HG03066 (cell line): ENCODE measurements around the gene NUAK1.

Experiments
- ATAC-seq: cut with Tn5 transposase; IDR thresholded peaks from one replicate; pipeline ENCODE4 v1.9.1; 2021; ENCODE audit warnings: low read depth; ENCODE audit not compliant: unreplicated experiment

The NUAK1 gene

GRCh38 chr12:106086696-106087095 lies 52.1 kb downstream of the NUAK1 start:
- no peak for ATAC-seq

DNA sequence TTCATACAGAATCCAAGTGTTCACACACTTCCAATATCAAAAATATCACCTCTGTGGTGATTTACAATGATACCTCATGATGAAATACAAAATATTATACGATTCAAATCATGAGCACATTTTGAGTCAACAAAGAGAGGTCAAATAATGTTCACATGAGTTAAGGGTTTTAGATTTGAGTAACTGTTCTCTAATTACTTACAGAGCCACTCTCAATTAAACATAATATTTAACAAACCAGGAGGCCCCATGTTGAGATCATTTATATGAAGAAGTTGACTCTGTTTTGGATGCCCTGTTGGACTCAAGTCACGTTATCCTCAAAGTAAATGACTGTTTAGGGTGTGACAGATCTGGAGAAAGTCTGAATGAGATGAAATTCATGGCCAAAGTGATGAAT lies 53.5 kb downstream of the NUAK1 start:
- ATAC-seq, result no peak

GRCh38 chr12:106084759-106085158 lies 54.0 kb downstream of the NUAK1 start:
- ATAC-seq, result no peak

GRCh38 chr12:106084014-106084671 lies 54.6 kb downstream of the NUAK1 start:
- no peak for ATAC-seq

DNA sequence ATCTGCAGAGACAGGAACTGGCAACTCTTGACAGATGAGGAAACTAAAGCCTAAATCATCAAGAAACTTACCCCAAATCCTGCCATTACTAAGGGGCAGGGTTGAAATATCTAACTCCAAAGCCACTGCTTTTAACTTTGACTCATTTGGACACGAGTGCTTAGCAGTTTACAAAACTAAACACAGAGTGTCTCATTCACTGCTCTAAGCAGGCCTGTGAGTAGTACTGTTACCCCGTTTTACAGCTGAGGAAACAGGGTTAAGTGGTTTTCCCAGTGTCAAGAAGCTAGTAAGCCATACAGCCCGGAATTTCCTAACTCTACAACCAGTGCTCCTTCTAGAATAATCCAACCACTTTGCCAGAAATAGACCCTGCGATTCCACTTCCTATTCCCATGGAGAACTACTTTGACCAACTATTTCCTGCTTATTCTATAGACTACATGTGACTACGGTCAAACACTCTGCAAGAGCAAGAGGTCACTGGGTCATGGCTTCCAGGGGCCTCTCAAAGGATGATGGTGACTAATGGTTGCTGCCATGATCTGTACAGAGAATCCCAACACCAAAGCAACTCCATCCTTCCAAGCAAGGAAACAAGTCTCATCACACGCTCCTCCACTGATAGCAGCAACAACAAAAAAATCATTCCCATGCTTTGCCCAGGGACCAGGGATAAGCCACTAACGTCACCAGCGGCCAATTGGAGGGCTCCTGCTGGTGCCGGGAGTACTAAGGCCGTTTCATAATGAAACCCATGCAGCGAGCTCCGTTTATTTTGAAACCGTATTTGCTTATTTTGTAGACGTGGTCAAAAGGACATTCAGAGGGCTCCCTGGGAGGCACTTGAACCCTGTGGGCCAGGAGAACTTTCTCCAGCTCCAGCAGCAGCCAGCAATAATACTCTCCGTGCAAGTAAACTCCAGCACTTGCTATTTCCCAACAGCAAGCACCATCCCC lies 56.3 kb downstream of the NUAK1 start:
- ATAC-seq, result no peak

- no peak for ATAC-seq
These were observed 57.1 kb downstream of the NUAK1 start for GRCh38 chr12:106081606-106082005.

DNA sequence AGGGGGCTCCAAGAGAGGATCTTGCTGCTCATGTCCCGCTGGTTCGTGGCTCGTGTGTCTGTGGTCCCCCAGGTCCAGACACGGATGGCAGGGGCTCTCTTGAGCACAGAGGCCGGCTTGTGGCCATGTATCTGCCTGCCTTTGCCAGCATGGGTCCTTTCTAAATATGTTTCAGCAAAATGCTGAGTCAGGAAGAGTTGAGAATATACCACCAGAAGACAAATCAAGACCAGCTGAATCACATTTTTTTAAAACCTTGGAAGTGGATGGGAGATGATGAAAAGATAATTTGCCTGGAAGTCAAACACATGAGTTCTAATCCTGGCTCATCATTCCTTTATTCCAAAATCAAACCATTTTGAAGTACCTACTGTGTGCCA lies 58.0 kb downstream of the NUAK1 start:
- no peak for ATAC-seq

GRCh38 chr12:106080041-106080790 lies 58.5 kb downstream of the NUAK1 start:
- ATAC-seq, result no peak

GRCh38 chr12:106079148-106079738 lies 59.5 kb downstream of the NUAK1 start:
- no peak for ATAC-seq

DNA sequence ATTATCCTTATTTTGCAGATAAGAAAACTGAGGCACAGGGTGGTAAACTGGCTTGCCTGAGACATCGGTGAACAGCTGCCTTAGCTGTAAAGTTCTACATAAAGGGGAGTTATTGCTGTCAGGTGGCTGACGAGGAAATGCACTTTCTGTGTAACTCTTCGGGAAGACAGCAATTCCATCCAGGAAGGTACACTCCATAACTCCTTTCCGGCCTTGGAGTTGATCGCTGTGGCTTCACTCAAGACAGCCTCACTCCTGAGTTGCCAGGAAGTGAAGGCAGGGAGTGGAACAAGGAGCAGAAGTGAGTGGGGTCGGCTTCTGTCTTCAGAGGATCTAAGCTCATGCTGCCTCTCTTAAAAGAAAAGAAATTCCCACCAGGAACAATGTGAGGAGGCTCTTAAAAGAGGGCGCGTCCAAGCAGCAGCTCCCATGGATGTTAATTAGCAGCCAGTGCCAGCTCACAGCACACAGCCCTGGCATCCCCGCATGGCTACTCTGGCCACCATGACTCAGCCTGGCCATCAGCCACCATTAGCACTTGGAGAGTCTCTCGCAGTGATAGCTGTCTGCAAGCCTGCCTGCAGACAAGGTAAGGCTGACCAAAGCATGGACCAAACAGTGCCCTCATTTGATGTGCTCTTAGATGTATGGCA lies 60.3 kb downstream of the NUAK1 start:
- no peak for ATAC-seq

DNA sequence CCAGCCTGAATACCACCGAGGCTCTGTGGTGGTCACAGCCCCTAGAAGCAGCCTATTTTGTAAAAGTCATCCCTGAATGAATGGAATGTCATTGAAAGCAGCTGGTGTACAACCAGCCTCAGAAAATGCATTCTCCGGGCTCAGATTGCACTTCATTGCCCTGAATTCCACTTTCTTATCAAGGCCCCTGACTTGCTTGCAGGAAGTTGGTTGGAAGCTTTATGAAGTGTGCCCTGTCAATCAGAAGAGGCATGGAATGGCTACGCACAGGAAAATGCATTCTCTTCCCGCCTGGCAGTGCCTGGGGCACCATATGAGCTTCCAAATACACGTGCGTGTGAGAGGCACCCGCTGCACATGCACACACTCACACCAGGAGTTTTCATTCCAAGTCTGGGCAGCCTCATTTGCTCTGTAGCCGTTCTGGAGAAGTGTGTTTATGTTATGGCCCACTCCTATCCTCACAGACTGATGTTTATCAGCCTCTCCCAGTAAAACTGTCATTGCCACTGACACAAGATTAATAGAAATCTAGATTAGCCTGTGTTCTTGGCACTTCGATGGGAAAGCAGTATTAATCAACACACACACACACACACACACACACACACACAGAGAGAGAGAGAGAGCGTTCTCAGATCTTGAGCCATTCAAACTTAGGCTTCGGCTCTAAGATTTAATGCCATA lies 63.9 kb downstream of the NUAK1 start:
- ATAC-seq, result no peak

- no peak for ATAC-seq
These were observed 64.4 kb downstream of the NUAK1 start for GRCh38 chr12:106074361-106074705.

DNA sequence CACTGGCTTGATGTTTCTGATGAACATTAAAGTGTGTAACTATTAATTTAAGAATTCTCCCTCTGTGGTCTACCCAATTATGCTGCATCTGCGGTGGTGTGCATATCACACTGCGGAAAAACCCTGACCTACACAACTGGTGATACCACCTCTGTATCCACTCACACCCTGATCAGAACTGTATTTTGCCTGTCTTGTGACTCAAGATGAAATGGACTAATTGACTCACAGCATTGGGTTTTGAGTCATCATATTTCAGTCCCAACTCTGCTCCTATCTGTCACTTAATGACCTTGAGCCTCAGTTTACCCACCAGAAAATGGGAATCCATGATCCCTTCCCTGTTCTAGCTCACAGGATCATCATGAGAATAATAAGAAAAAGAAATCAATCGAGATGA lies 65.6 kb downstream of the NUAK1 start:
- ATAC-seq, result no peak

DNA sequence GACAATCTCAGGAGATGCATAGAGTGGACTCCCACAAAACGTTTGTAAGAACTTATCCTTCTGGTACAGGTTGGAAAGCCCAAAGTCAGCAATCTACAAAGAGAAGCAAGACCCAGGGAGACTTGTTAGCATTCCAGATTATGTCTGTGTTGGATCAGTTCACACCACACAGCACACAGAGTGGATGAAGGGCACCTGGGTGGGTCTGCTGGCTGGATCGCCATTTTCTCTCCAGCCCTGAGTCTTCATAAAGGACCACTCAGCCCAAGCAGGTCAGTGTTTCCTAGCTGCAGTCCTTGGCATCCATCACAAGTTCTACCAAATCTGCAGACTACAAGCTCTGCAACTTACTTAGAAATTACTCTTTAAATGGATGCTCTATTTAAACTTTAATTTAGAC lies 66.0 kb downstream of the NUAK1 start:
- ATAC-seq, result no peak

- ATAC-seq, result no peak
These were observed 67.1 kb downstream of the NUAK1 start for GRCh38 chr12:106071686-106072085.

GRCh38 chr12:106070611-106071010 lies 68.1 kb downstream of the NUAK1 start:
- no peak for ATAC-seq

GRCh38 chr12:106070147-106070546 lies 68.6 kb downstream of the NUAK1 start:
- no peak for ATAC-seq

- no peak for ATAC-seq
These were observed 70.5 kb downstream of the NUAK1 start for GRCh38 chr12:106068296-106068695.

DNA sequence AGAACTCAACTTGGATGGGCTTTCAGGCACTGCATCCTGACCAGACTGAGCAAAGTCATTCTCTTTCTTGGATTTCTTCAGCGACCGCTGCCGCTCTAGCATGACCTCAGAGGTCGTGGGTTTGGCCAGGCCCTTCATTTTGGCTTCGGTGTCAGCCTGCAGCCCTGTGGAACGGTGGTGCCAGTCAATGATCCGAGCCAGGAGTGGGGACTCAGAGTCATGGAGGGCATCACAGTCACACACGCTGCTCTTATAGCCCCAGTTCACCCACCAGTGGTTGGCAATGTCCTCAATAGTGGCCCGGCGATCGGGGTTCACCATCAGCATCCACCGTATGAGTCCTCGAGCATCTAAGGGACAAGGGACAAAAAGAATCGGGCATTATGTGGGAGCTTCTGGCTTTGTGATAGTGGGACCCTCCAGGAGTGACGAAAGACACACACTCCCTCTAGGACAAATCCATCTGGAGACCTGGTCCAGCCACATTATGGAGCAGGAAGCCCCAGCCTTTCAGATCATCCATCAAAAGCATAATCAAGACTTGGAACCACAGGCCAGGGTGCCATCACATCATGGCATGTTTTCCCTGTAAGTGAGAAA lies 71.0 kb downstream of the NUAK1 start:
- no peak for ATAC-seq
